NCI-H1105 (cell line): ENCODE measurements around the gene RPL22.

Source experiments
- DNase-seq: peaks from one replicate; lab custom pipeline; 2025; lab: John Stamatoyannopoulos, UW

Gene RPL22

DNA sequence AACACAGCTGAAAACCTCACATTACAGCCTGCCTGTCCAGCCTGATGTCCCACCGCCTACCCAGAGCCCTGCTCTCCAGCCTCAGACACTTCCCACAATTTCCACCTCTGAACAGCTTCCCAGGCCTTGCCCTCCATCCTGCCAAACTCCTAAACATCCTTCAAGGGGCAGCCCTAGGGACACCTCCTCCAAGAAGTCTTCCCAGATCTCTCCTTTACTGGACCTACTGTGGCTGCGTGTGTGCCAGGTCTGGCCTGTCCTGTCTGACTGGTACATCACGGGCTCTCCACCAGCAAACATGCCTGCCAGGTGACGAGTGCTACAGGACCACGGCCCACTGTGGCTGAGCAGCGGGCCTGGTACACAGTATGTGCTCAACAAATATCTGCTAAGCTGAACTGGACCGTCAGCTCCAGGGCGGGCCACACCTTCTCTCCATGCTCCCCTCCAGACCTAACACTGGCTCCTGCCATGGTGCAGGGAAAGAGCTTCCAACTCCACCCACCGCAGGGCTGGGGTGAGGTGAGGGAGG lies 48.0 kb downstream of the RPL22 start:
- no peak for DNase-seq

DNA sequence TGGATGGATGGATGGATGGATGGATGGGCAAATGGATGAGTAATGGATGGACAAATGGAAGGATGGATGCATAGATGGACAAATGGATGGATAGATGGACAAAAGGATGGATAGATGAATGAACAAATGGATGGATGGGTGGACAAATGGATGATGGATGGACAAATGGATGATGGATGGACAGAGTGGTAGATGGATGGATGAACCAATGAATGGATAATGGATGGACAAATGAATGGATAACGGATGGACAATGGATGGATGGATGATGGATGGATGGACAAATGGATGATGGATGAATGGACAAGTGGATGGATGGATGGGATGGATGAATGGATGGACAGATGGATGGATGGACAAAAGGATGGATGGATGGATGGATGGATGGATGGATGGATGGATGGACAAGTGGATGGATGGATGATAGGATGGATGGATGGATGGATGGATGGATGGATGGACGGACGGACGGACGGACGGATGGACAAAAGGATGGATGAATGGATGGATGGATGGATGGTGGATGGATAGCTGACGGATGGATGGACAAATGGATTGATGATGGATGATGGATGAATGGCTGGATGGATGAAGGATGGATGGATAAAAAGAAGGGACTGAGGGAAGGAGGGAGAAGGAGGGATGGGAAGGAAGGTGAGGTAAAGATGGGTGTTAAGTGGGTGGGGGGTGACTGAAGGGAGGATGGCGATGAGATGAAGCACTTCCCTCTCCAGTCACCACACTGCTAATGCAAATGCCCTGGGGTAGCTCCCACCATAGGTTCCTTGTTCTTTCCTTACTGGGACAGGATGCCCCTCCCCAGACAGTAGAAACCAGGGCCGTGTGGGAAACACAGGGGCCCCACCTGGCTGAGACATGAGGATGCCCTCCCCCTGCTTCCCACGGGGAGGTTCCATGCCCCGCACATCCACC lies 49.1 kb downstream of the RPL22 start:
- no peak for DNase-seq

DNA sequence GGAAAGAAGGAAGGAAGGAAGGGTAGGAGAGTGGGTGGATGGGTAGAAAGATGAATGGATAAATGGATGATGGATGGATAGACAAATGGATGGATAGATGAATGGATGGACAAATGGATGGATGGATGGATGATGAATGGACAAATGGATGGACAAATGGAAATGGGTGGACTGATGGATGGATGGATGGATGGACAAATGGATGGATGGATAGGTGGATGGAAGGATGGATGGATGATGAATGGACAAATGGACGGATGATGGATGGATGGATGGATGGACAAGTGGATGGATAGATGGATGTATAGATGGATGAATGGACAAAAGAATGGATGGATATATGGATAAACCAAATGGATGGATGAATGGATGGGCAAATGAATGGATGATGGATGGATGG lies 49.8 kb downstream of the RPL22 start:
- no peak for DNase-seq

DNA sequence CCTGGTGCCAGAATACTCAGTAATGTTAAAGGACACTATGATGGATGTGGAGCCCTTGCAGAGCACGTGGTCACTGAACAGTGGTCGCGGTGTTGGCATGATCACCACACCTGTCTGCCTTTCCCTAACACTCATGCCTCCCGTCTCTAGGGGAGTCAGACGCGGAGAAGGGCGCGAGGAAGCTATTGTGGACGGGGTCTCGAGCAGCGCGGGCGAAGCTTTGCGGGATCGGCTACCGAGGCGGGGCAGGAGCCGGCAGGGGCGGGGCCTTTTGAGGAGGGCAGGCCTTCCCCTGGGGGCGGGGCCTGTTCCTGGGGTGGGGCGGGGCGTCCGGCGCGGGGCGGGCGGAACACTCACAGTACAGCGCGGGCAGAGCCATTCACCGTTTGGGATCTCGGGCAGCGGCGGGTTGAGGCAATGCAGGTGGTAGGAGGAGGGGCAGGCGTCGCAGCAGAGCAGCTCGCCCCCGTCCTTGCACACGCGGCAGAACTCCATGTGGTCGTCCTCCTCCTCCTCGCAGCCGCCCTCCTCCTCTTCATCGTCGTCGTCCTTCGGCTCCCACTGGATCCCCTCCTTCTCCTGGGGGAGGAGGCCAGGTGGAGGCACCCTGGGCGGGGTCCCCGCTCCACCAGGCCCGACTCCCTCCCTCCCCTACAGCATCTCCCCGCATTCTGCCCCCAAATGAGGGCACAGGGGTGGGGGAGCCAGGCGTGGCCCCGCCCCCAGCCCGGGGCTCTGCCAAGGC lies 50.7 kb downstream of the RPL22 start:
- peak; percentile 84 for DNase-seq

DNA sequence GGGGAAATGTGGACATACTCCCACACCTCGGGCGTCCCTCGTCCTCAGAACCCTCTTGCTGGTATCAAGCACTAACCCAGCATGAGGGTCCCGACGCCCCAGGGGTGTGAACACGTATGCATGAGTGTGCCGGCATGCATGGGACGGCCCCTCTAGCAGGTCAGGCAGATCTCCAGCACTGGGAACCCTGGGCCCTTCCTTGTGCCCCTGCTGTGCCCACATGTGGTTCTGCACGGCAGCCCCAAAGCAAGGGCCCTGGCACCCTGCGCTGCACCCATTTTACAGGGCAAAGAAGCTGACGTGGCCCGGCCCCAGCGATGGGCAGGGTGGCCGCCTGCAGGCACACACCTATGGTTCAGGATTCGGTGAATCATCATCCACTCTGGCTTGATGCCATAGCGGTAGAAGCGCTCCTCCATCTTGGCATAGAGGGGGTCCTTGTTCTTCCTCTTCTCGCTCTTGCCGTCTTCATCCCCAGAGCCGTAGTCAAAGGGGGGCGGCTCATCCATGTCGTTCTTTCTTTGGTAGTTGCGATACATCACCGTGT lies 53.5 kb downstream of the RPL22 start:
- no peak for DNase-seq

GRCh38 chr1:6145396-6145750 lies 54.0 kb downstream of the RPL22 start:
- no peak for DNase-seq

GRCh38 chr1:6144647-6145395 lies 54.6 kb downstream of the RPL22 start:
- no peak for DNase-seq

GRCh38 chr1:6144175-6144574 lies 55.2 kb downstream of the RPL22 start:
- no peak for DNase-seq

GRCh38 chr1:6143395-6143794 lies 56.0 kb downstream of the RPL22 start:
- DNase-seq: no peak

DNA sequence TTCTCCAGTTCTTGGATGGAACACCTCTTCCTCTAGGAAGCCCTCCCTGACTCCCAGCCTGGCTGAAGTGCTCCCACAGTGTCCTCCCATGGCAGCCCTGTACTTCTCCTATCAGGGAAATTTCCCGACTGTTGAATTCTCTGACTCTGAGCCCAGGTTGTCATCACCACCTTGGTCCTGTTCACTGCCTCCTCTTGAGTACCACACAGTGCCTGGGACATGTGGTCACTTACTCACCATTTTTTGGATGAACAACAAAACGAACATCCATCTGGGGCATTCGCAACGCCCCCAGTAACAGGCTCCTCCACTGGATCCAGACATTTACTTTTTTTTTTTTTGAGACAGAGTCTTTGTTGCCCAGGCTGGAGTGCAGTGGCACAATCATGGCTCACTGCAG lies 56.7 kb downstream of the RPL22 start:
- no peak for DNase-seq

GRCh38 chr1:6142036-6142621 lies 57.3 kb downstream of the RPL22 start:
- no peak for DNase-seq

DNA sequence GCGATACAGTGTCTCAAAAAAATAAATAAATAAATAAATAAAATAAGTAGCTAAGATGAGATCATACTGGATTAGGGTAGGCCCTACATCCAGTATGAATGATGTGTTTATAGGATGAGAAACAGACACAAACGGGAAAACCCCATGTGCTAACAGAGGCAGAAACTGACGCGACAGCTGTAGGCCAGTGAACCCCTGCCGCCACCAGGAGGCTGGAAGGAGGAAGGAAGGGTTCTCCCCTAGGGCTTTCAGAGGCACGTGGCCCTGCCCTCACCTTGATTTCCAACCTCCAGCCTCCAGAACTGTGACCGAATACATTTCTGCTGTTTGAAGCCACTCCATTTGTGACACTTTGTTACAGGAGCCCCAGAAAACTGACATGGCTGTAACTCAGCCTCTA lies 57.8 kb downstream of the RPL22 start:
- no peak for DNase-seq

DNA sequence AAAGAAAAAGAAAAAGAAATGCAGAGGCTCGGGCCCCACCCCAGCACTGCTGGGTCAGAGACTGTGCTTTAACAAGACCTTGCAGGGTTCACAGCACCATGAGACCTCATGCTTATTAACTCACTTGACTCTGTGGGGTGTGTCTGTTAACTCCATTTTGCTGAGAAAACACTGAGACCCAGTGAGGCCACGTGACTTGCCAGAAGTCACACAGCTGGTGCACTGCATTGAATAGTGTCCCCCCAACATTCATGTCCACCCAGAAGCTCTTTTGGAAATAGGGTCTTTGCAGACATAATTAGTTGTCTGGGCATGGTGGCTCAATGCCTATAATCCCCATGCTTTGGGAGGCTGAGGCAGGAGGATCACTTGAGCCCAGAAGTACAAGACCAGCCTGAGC lies 59.0 kb downstream of the RPL22 start:
- DNase-seq: no peak

DNA sequence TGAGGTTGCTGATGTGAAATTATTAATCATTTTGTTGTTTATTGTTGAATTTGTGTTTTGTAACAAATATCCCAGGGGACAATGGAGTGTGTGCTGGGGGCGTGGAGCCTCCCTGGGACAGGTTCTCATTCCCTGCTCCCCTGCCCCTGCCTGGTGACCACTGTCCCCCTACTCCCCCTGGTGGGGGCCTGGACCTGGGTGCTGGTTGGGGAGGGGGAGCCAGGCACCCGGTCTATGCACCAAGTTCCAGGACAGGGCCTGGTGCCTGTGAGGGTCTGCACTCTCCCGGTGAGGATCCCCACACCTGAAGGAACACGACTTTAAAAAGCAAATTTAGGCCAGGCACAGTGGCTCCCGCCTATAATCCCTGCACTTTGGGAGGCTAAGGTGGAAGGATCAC lies 61.6 kb downstream of the RPL22 start:
- DNase-seq: no peak

- no peak for DNase-seq
Observed at GRCh38 chr1:6136516-6137220, 62.7 kb downstream of the RPL22 start.
